ENCODE measurements around the gene PDZD8. TPM values are rescaled to one million over a fixed set of nuclear protein-coding genes. Genes with fewer than 3 reads are reported as not detected.

Gene PDZD8
- total RNA-seq, 2 donors from 2014 or later = 53.3 to 60.1 TPM

- Mint-ChIP-seq H3K36me3 (ENCODE audit: low read depth) (peaks cover 5% of the 10 kb centered on the region), H3K27ac (no peak overlapping the region), H3K4me1 (peaks cover 37% of the 10 kb centered on the region), H3K9me3 (no peaks in the 10 kb centered on the region), H3K4me3 (no peak overlapping the region), H3K27me3 (ENCODE audit: insufficient read depth) (no peaks in the 10 kb centered on the region)
- WGBS, 2 experiments (ENCODE audit: insufficient coverage in 1 of 2, insufficient read length in 1 of 2) = 88 to 91% methylated on average over 2 of the region's 2 CpGs
- no peaks in the 10 kb centered on the region for H3K36me3 ChIP-seq (ENCODE audit: control insufficient read depth, insufficient read depth, low read length)
- DNase-seq = no peak
- no peaks in the 10 kb centered on the region for H3K9me3 ChIP-seq (ENCODE audit: control insufficient read depth, low read length)
- H3K4me3 ChIP-seq (ENCODE audit: low read length) = no peak overlapping the region
- no peak overlapping the region for H3K27ac ChIP-seq (ENCODE audit: low read depth, low read length)
- no peaks in the 10 kb centered on the region for H3K4me1 ChIP-seq (ENCODE audit: control insufficient read depth, insufficient read depth, low read length)
- H3K27me3 ChIP-seq (ENCODE audit: control insufficient read depth, insufficient read depth, low read length, poor library complexity, severe bottlenecking) = no peaks in the 10 kb centered on the region
- no peak overlapping the region for H3K9ac ChIP-seq (ENCODE audit: extremely low read depth, low read length, poor library complexity, severe bottlenecking)
- no peak for TF ChIP-seq CTCF (conservative IDR thresholded peaks at IDR 0.05)
Observed at GRCh38 chr10:117351996-117352395, 23.2 kb downstream of the PDZD8 start.

- WGBS, 2 experiments (ENCODE audit: insufficient coverage in 1 of 2, insufficient read length in 1 of 2) = 100% methylated on average over 1 of the region's 1 CpG; no CpG with 5 or more reads in 1 of the 2 experiments
- no peaks in the 10 kb centered on the region for H3K36me3 ChIP-seq (ENCODE audit: control insufficient read depth, insufficient read depth, low read length)
Observed at GRCh38 chr10:117351558-117351957, 23.7 kb downstream of the PDZD8 start.

GRCh38 chr10:117350909-117351308 lies 24.3 kb downstream of the PDZD8 start:
- Histone ChIP-seq H3K9ac (ENCODE audit: extremely low read depth, low read length, poor library complexity, severe bottlenecking) (no peak overlapping the region), H3K9me3 (ENCODE audit: control insufficient read depth, low read length) (no peaks in the 10 kb centered on the region), H3K27ac (ENCODE audit: low read depth, low read length) (no peak overlapping the region), H3K4me3 (ENCODE audit: low read length) (no peak overlapping the region), H3K27me3 (ENCODE audit: control insufficient read depth, insufficient read depth, low read length, poor library complexity, severe bottlenecking) (no peaks in the 10 kb centered on the region), H3K4me1 (ENCODE audit: control insufficient read depth, insufficient read depth, low read length) (no peaks in the 10 kb centered on the region), H3K36me3 (ENCODE audit: control insufficient read depth, insufficient read depth, low read length) (no peaks in the 10 kb centered on the region)
- Mint-ChIP-seq H3K36me3 (ENCODE audit: low read depth) (peaks cover 5% of the 10 kb centered on the region), H3K9me3 (no peaks in the 10 kb centered on the region), H3K4me3 (no peak overlapping the region), H3K27ac (no peak overlapping the region), H3K27me3 (ENCODE audit: insufficient read depth) (no peaks in the 10 kb centered on the region), H3K4me1 (peaks cover 43% of the 10 kb centered on the region)
- WGBS, 2 experiments (ENCODE audit: insufficient coverage in 1 of 2, insufficient read length in 1 of 2) = 94 to 100% methylated on average over 1 to 3 of the region's 3 CpGs
- no peak for TF ChIP-seq CTCF (conservative IDR thresholded peaks at IDR 0.05)
- no peak for DNase-seq

More at GRCh38 chr10:117351558-117351957, 23.7 kb downstream of the PDZD8 start:
- Mint-ChIP-seq H3K27ac (no peak overlapping the region), H3K4me1 (peaks cover 41% of the 10 kb centered on the region), H3K4me3 (no peak overlapping the region), H3K36me3 (ENCODE audit: low read depth) (peaks cover 5% of the 10 kb centered on the region), H3K27me3 (ENCODE audit: insufficient read depth) (no peaks in the 10 kb centered on the region), H3K9me3 (no peaks in the 10 kb centered on the region)
- Histone ChIP-seq H3K9ac (ENCODE audit: extremely low read depth, low read length, poor library complexity, severe bottlenecking) (no peak overlapping the region), H3K9me3 (ENCODE audit: control insufficient read depth, low read length) (no peaks in the 10 kb centered on the region), H3K27ac (ENCODE audit: low read depth, low read length) (no peak overlapping the region), H3K27me3 (ENCODE audit: control insufficient read depth, insufficient read depth, low read length, poor library complexity, severe bottlenecking) (no peaks in the 10 kb centered on the region), H3K4me1 (ENCODE audit: control insufficient read depth, insufficient read depth, low read length) (no peaks in the 10 kb centered on the region), H3K4me3 (ENCODE audit: low read length) (no peak overlapping the region)
- no peak for DNase-seq
- TF ChIP-seq CTCF (conservative IDR thresholded peaks at IDR 0.05) = no peak

Measured in endodermal cell (in vitro differentiated cells).